HL-60 (cell line): ENCODE results near the gene SETD3.

Source experiments
- GABPA ChIP-seq: IDR thresholded peaks from 2 replicates; pipeline ENCODE4 v1.6.1; 2012; ENCODE audit warnings: low read depth
- POLR2AphosphoS5 ChIP-seq: IDR thresholded peaks from 2 replicates; pipeline ENCODE4 v1.6.1; 2012; ENCODE audit warnings: low read depth
- REST ChIP-seq: IDR thresholded peaks from 2 replicates; pipeline ENCODE4 v1.6.1; 2012; ENCODE audit warnings: low read depth; ENCODE audit not compliant: insufficient replicate concordance
- SPI1 ChIP-seq: IDR thresholded peaks from 2 replicates; pipeline ENCODE4 v1.6.1; 2012; ENCODE audit warnings: low read depth, mild to moderate bottlenecking, borderline replicate concordance
- TF ChIP-seq, protein P1 (sequence below): IDR thresholded peaks from one replicate; pipeline ENCODE4 v1.5.1; 2011; ENCODE audit warnings: low read length, control low read depth, inconsistent platforms; ENCODE audit not compliant: insufficient read depth

DNA sequence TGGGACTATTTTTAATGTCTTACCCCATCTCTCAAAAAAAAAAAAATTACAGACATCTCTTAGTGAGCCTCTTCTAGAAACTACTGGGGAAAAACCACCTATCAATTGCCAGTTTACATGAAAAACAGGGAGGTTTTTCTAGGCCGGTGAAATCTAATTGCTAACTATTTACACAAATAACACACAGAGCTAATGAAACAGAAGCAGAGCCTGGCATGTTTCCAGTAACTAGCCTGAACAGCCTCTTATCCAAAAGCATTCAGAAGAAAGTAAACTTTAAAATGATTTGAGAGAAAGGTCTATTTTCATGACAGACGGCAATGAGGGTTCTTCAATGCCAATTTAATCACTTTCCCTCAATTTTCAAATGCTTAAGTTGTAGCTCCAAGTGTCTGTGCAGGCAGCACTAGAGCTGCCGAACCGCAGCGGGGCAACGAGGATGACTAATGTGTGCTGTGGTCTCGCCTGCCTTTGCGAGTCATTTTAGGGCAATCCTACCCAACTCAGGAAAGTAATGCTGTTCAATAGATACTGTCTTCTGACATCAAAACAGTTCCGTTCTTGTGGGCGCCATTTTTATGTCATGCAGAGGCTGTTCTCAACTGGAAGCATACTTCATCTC, 84.6 kb downstream of the SETD3 start:
- TF ChIP-seq, protein P1, sequence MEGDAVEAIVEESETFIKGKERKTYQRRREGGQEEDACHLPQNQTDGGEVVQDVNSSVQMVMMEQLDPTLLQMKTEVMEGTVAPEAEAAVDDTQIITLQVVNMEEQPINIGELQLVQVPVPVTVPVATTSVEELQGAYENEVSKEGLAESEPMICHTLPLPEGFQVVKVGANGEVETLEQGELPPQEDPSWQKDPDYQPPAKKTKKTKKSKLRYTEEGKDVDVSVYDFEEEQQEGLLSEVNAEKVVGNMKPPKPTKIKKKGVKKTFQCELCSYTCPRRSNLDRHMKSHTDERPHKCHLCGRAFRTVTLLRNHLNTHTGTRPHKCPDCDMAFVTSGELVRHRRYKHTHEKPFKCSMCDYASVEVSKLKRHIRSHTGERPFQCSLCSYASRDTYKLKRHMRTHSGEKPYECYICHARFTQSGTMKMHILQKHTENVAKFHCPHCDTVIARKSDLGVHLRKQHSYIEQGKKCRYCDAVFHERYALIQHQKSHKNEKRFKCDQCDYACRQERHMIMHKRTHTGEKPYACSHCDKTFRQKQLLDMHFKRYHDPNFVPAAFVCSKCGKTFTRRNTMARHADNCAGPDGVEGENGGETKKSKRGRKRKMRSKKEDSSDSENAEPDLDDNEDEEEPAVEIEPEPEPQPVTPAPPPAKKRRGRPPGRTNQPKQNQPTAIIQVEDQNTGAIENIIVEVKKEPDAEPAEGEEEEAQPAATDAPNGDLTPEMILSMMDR: no peak
- TF ChIP-seq REST (no peak), POLR2AphosphoS5 (no peak), GABPA (no peak), SPI1 (no peak)
